A549 treated with RU486 at 1 μM for 4 hours (cell line): ENCODE data around the gene SLC38A6. TPM values are rescaled to one million over a fixed set of nuclear protein-coding genes. Genes with fewer than 3 reads are reported as not detected.

Source experiments
- total RNA-seq: library from RNA; stranded (reverse); fragments of 200-300 nt; extraction: Qiagen RNA extraction; gene quantifications from 5 replicates; pipeline ENCODE4 v1.2.3, GENCODE V29; 2022; ENCODE audit warnings: low read depth

The SLC38A6 gene
- 10.5 to 22.3 TPM (median 20.0 TPM) in 5 replicates for total RNA-seq

GRCh38 chr14:60980811-60981632, at the start of gene SLC38A6, which contains the start of gene TRMT5:
Gene SLC38A6, plus strand, starts transcription at chr14:60981245. Its CDS starts 33 bp downstream, at chr14:60981278.
Gene TRMT5, minus strand, starts transcription at chr14:60981079. Its CDS starts 106 bp downstream, at chr14:60980973.

Other genes starting within 250 kb of the SLC38A6 start
- gene MNAT1, start 246.5 kb upstream of the SLC38A6 start, total RNA-seq: 38.4 to 51.9 TPM (median 41.4 TPM) in 5 replicates
- 12.3 to 16.5 TPM (median 15.7 TPM) in 5 replicates for gene TRMT5, start 166 bp upstream of the SLC38A6 start, total RNA-seq